ENCODE measurements around the gene TERC. TPM values are rescaled to one million over a fixed set of nuclear protein-coding genes. Genes with fewer than 3 reads are reported as not detected.
"Not testable (repeated sequence)": the region's sequence is repeated elsewhere in the genome, so short reads cannot be mapped to it uniquely, and the experiment has no call there.

Gene TERC
- total RNA-seq, 1 donor from 2014 or later, result not detected

DNA sequence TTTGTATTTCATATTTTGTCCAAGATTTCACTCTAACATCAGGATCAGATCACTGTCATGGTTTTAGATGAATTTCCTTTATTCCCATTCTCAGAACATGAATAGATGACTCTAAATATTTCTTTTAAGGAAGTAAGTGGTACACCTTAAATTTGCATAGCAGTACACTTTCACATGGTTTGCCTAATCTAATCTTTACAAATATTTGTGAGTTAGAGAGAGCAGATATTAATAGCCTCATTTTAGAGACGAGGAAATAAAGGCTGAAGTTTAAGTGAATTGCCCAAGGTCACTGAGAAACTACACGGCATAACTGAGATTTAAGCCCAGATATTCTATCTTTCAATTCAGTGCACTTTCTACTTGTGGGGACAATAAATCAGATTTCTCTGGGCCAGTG, 14.2 kb downstream of the TERC start:
- no peaks in the 10 kb centered on the region for H3K4me1 Mint-ChIP-seq (ENCODE audit: unreplicated experiment)
- no peaks in the 10 kb centered on the region for H3K36me3 Mint-ChIP-seq (ENCODE audit: unreplicated experiment)
- no peak overlapping the region for H3K4me3 Mint-ChIP-seq (ENCODE audit: unreplicated experiment)
- H3K27me3 Mint-ChIP-seq (ENCODE audit: unreplicated experiment), result peaks cover 42% of the 10 kb centered on the region
- no peak overlapping the region for H3K27ac Mint-ChIP-seq (ENCODE audit: unreplicated experiment)
- DNase-seq (ENCODE audit: extremely low spot score, unreplicated experiment), result no peak
- H3K9me3 Mint-ChIP-seq (ENCODE audit: unreplicated experiment), result no peaks in the 10 kb centered on the region
- TF ChIP-seq, protein P1, sequence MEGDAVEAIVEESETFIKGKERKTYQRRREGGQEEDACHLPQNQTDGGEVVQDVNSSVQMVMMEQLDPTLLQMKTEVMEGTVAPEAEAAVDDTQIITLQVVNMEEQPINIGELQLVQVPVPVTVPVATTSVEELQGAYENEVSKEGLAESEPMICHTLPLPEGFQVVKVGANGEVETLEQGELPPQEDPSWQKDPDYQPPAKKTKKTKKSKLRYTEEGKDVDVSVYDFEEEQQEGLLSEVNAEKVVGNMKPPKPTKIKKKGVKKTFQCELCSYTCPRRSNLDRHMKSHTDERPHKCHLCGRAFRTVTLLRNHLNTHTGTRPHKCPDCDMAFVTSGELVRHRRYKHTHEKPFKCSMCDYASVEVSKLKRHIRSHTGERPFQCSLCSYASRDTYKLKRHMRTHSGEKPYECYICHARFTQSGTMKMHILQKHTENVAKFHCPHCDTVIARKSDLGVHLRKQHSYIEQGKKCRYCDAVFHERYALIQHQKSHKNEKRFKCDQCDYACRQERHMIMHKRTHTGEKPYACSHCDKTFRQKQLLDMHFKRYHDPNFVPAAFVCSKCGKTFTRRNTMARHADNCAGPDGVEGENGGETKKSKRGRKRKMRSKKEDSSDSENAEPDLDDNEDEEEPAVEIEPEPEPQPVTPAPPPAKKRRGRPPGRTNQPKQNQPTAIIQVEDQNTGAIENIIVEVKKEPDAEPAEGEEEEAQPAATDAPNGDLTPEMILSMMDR (IDR thresholded peaks at IDR 0.05), result no peak

DNA sequence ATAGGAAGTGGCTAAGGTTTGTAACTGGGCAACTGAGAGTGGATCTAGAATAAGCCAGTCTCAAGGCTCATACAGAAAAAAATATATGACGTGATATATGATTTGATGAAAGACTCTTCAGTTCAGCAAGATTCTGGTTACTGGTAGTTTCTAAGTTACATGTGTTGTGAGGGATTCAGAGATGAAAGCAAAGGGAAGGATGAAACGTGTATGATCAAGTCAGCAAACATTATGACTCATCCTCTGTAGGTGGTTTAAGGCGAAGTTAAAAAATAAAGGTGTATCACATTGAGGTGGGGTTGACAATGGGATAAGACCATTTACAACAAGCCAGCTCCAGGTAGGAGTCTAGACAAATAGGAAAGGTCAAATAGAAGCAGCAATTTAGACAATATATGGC, 16.2 kb downstream of the TERC start:
- Mint-ChIP-seq H3K4me3 (ENCODE audit: unreplicated experiment) (no peak overlapping the region), H3K9me3 (ENCODE audit: unreplicated experiment) (no peaks in the 10 kb centered on the region), H3K27me3 (ENCODE audit: unreplicated experiment) (peaks cover 39% of the 10 kb centered on the region), H3K36me3 (ENCODE audit: unreplicated experiment) (no peaks in the 10 kb centered on the region), H3K4me1 (ENCODE audit: unreplicated experiment) (peaks cover 2% of the 10 kb centered on the region), H3K27ac (ENCODE audit: unreplicated experiment) (no peak overlapping the region)
- no peak for DNase-seq (ENCODE audit: extremely low spot score, unreplicated experiment)
- TF ChIP-seq, protein P1 (IDR thresholded peaks at IDR 0.05), result no peak

DNA sequence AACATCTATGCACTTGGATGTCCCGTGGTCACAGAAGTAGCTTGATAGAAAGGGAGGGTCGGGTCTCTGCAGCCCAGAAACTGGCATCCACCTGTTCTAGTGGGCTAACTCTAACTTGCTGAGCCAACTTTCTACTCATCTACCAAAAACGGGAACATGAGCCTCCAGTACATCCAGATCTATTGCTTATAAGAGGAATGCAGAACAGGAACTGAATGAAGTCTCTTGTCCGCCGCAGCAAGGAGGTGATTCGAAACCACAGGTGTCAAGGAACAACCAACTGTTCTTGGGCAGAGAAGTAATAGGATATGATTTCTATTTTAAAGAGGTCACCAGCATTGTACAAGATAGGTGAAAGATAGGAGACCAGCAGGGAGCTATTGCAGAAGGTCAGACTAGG, 17.9 kb downstream of the TERC start:
- TF ChIP-seq, protein P1 (IDR thresholded peaks at IDR 0.05), result no peak
- Mint-ChIP-seq H3K4me1 (ENCODE audit: unreplicated experiment) (peaks cover 2% of the 10 kb centered on the region), H3K9me3 (ENCODE audit: unreplicated experiment) (no peaks in the 10 kb centered on the region), H3K27ac (ENCODE audit: unreplicated experiment) (no peak overlapping the region), H3K36me3 (ENCODE audit: unreplicated experiment) (no peaks in the 10 kb centered on the region), H3K27me3 (ENCODE audit: unreplicated experiment) (peaks cover 27% of the 10 kb centered on the region), H3K4me3 (ENCODE audit: unreplicated experiment) (no peak overlapping the region)
- DNase-seq (ENCODE audit: extremely low spot score, unreplicated experiment), result no peak

DNA sequence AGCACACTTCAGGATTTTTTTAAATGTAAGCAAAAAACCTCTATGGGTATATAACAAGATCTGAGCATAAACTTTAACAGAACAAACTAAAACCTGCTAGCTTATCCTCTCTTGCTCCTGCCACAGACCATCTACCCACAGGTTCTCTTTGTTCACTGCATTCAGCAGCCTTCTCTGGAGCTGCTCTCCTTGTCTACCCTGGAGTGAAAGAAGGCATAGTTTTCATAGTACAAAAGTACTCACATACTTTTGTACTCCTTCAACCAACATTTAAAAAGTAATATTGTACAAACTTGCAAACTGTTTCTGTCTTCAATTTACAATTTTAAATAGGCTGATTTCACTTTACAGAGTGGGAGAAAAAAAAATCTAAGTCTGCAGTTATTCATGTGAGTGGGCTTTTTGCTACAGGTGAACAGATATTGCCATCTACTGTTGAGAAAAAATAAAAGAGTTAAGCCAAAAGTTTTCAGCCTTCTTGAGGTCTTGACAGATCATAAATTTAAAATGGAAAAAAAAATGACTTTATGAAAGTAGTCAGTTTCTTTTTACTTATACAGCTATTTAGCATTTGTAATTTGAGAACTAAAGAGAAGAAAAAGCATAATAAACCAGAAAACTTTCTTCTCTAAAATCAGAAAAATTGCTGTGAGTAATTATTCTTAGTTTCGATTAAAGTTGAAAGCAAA, 20.4 kb downstream of the TERC start:
- no peak overlapping the region for H3K27ac Mint-ChIP-seq (ENCODE audit: unreplicated experiment)
- peaks cover 2% of the 10 kb centered on the region for H3K4me1 Mint-ChIP-seq (ENCODE audit: unreplicated experiment)
- DNase-seq (ENCODE audit: extremely low spot score, unreplicated experiment), result no peak
- peaks cover 25% of the 10 kb centered on the region for H3K27me3 Mint-ChIP-seq (ENCODE audit: unreplicated experiment)
- H3K36me3 Mint-ChIP-seq (ENCODE audit: unreplicated experiment), result no peaks in the 10 kb centered on the region
- TF ChIP-seq, protein P1 (IDR thresholded peaks at IDR 0.05), result peak; percentile 68
- no peaks in the 10 kb centered on the region for H3K9me3 Mint-ChIP-seq (ENCODE audit: unreplicated experiment)
- H3K4me3 Mint-ChIP-seq (ENCODE audit: unreplicated experiment), result no peak overlapping the region

DNA sequence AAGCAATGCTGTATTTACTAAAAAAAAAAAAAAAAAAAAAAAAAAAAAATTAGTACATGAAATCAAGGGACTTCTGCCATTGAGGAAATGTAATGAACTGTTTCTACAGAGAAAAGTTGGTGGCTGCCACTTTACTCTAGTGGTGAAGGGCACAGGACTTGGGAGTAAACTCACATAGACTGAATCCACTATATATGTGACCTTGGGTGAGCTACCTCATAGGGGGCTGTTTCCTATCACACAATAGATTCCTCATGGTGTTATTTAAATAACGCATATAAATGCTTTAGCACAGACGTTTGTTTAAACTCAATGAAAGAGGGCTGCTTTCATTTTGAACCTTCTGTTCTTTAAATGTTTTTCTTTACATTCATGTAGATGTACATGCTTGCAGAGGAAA, 25.8 kb downstream of the TERC start:
- Mint-ChIP-seq H3K36me3 (ENCODE audit: unreplicated experiment) (no peaks in the 10 kb centered on the region), H3K27me3 (ENCODE audit: unreplicated experiment) (no peaks in the 10 kb centered on the region), H3K9me3 (ENCODE audit: unreplicated experiment) (peaks cover 20% of the 10 kb centered on the region), H3K27ac (ENCODE audit: unreplicated experiment) (no peak overlapping the region), H3K4me3 (ENCODE audit: unreplicated experiment) (no peak overlapping the region), H3K4me1 (ENCODE audit: unreplicated experiment) (no peaks in the 10 kb centered on the region)
- DNase-seq (ENCODE audit: extremely low spot score, unreplicated experiment), result no peak
- TF ChIP-seq, protein P1 (IDR thresholded peaks at IDR 0.05), result no peak

DNA sequence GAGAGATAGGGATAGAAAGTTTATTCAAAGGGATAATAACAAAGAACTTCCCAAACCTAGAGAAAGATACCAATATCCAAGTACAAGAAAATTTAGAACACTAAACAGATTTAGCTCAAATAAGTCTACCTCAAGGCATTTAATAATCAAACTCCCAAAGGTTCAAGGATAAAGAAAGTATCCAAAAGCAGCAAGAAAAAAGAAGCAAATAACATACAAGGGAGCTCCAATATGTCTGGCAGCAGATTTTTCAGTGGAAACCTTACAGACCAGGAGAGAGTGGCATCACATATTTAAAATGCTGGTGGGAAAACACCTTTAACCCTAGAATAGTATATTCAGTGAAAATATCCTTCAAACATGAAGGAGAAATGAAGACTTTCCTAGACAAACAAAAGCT, 33.0 kb downstream of the TERC start:
- DNase-seq (ENCODE audit: extremely low spot score, unreplicated experiment); H3K36me3 Mint-ChIP-seq (ENCODE audit: unreplicated experiment); H3K4me3 Mint-ChIP-seq (ENCODE audit: unreplicated experiment); H3K27ac Mint-ChIP-seq (ENCODE audit: unreplicated experiment); H3K4me1 Mint-ChIP-seq (ENCODE audit: unreplicated experiment): not testable (repeated sequence)
- H3K9me3 Mint-ChIP-seq (ENCODE audit: unreplicated experiment), result peaks cover 41% of the 10 kb centered on the region
- peaks cover 17% of the 10 kb centered on the region for H3K27me3 Mint-ChIP-seq (ENCODE audit: unreplicated experiment)
